H9 (cell line): Measurements from ENCODE around the gene PRKD2. TPM values are rescaled to one million over a fixed set of nuclear protein-coding genes. Genes with fewer than 3 reads are reported as not detected.

Source experiments
- DNase-seq: peaks from one replicate; pipeline ENCODE4 v3.0.0-alpha.2; 2017
- H2AFZ ChIP-seq: one replicate; pipeline ENCODE4 v1.6.1; 2013; ENCODE audit warnings: mild to moderate bottlenecking, low read length, control low read depth, moderate library complexity
- H2AK5ac ChIP-seq: 2 replicates; pipeline ENCODE4 v1.6.1; 2013; ENCODE audit warnings: low read length, control low read depth, mixed read lengths; ENCODE audit not compliant: insufficient read length
- H2BK120ac ChIP-seq: one replicate; pipeline ENCODE4 v1.6.1; 2013; ENCODE audit warnings: low read depth, mild to moderate bottlenecking, low read length, control low read depth, inconsistent platforms; ENCODE audit not compliant: poor library complexity, severe bottlenecking
- H2BK12ac ChIP-seq: 2 replicates; pipeline ENCODE4 v1.6.1; 2013; ENCODE audit warnings: low read length, control low read depth, mixed read lengths, low read depth; ENCODE audit not compliant: insufficient read length
- H2BK15ac ChIP-seq: 2 replicates; pipeline ENCODE4 v1.6.1; 2013; ENCODE audit warnings: low read depth, low read length, control low read depth
- H2BK20ac ChIP-seq: one replicate; pipeline ENCODE4 v1.6.1; 2013; ENCODE audit warnings: low read depth, mild to moderate bottlenecking, low read length, control low read depth, inconsistent platforms; ENCODE audit not compliant: poor library complexity, severe bottlenecking
- H2BK5ac ChIP-seq: 2 replicates; pipeline ENCODE4 v1.6.1; 2013; ENCODE audit warnings: low read length, control low read depth, mixed read lengths; ENCODE audit not compliant: insufficient read length
- H3K14ac ChIP-seq: 2 replicates; pipeline ENCODE4 v1.6.1; 2013; ENCODE audit warnings: low read length, control low read depth; ENCODE audit not compliant: insufficient read depth
- H3K18ac ChIP-seq: 2 replicates; pipeline ENCODE4 v1.6.1; 2013; ENCODE audit warnings: low read depth, mild to moderate bottlenecking, mixed read lengths, low read length, control low read depth; ENCODE audit not compliant: insufficient read length
- H3K23ac ChIP-seq: 2 replicates; pipeline ENCODE4 v1.6.1; 2013; ENCODE audit warnings: low read length, control low read depth, mixed read lengths, low read depth; ENCODE audit not compliant: insufficient read length
- H3K23me2 ChIP-seq: 2 replicates; pipeline ENCODE4 v1.6.1; 2013; ENCODE audit warnings: low read depth, mild to moderate bottlenecking, mixed read lengths, low read length, control low read depth; ENCODE audit not compliant: insufficient read length, poor library complexity, severe bottlenecking
- H3K27ac ChIP-seq: 2 replicates; pipeline ENCODE4 v1.5.1; 2013; ENCODE audit warnings: low read length, control low read depth, mixed read lengths, low read depth; ENCODE audit not compliant: insufficient read length
- H3K27me3 ChIP-seq: 2 replicates; pipeline ENCODE4 v1.6.1; 2013; ENCODE audit warnings: low read length, control low read depth, inconsistent platforms; ENCODE audit not compliant: insufficient read depth
- H3K4ac ChIP-seq: 2 replicates; pipeline ENCODE4 v1.6.1; 2013; ENCODE audit warnings: low read depth, mild to moderate bottlenecking, control low read depth, inconsistent platforms, low read length, moderate library complexity
- H3K4me1 ChIP-seq: 2 replicates; pipeline ENCODE4 v1.6.1; 2013; ENCODE audit warnings: low read length, control low read depth, inconsistent platforms; ENCODE audit not compliant: insufficient read depth
- H3K4me2 ChIP-seq: 2 replicates; pipeline ENCODE4 v1.6.1; 2013; ENCODE audit warnings: low read length, control low read depth, mixed read lengths; ENCODE audit not compliant: insufficient read length, insufficient read depth
- H3K56ac ChIP-seq: 2 replicates; pipeline ENCODE4 v1.6.1; 2013; ENCODE audit warnings: low read depth, mild to moderate bottlenecking, mixed read lengths, low read length, control low read depth; ENCODE audit not compliant: insufficient read length
- H3K79me1 ChIP-seq: 2 replicates; pipeline ENCODE4 v1.6.1; 2013; ENCODE audit warnings: low read depth, mild to moderate bottlenecking, moderate library complexity, low read length, control low read depth, inconsistent platforms; ENCODE audit not compliant: insufficient read depth, poor library complexity, severe bottlenecking
- H3K79me2 ChIP-seq: 2 replicates; pipeline ENCODE4 v1.6.1; 2013; ENCODE audit warnings: low read length, control low read depth, inconsistent platforms; ENCODE audit not compliant: insufficient read depth
- H3K9ac ChIP-seq: 2 replicates; pipeline ENCODE4 v1.6.1; 2013; ENCODE audit warnings: low read length, control low read depth, mixed read lengths; ENCODE audit not compliant: insufficient read length; ENCODE audit errors: extremely low read depth
- H3K9me3 ChIP-seq: one replicate; pipeline ENCODE4 v1.6.1; 2013; ENCODE audit warnings: low read depth, low read length, inconsistent platforms; ENCODE audit not compliant: control insufficient read depth
- H3T11ph ChIP-seq: one replicate; pipeline ENCODE4 v1.6.1; 2013; ENCODE audit warnings: mild to moderate bottlenecking, low read length, control low read depth, inconsistent platforms
- H4K20me1 ChIP-seq: one replicate; pipeline ENCODE4 v1.6.1; 2013; ENCODE audit not compliant: control insufficient read depth, insufficient read length, insufficient read depth
- H4K5ac ChIP-seq: 2 replicates; pipeline ENCODE4 v1.6.1; 2013; ENCODE audit warnings: low read depth, mild to moderate bottlenecking, mixed read lengths, low read length, control low read depth; ENCODE audit not compliant: insufficient read length
- H4K8ac ChIP-seq: replicated peaks from 2 replicates; pipeline ENCODE4 v1.6.1; 2013; ENCODE audit warnings: low read length, control low read depth, mixed read lengths, low read depth; ENCODE audit not compliant: insufficient read length
- H4K91ac ChIP-seq: 2 replicates; pipeline ENCODE4 v1.6.1; 2013; ENCODE audit warnings: low read depth, mild to moderate bottlenecking, moderate library complexity, mixed read lengths, low read length, control low read depth; ENCODE audit not compliant: insufficient read length
- H3K27ac Mint-ChIP-seq, 3 experiments: 2 replicates in 2 of 3; 3 replicates in 1 of 3; pipeline ENCODE4 v1.8.0; 2020 to 2021; ENCODE audit warnings: mixed read lengths in 3 of 3, mild to moderate bottlenecking in 1 of 3, moderate library complexity in 1 of 3
- H3K27me3 Mint-ChIP-seq: 2 replicates; pipeline ENCODE4 v1.8.0; 2021; ENCODE audit warnings: low read depth, mild to moderate bottlenecking, moderate library complexity, mixed read lengths
- H3K36me3 Mint-ChIP-seq, 3 experiments: 2 replicates in 2 of 3; 3 replicates in 1 of 3; pipeline ENCODE4 v1.8.0; 2020 to 2021; ENCODE audit warnings: low read depth in 3 of 3, mixed read lengths in 3 of 3; ENCODE audit not compliant: insufficient read depth in 1 of 3
- H3K4me1 Mint-ChIP-seq, 2 experiments: 2 replicates each; pipeline ENCODE4 v1.8.0; 2020; ENCODE audit warnings: mixed read lengths in 2 of 2
- H3K4me3 Mint-ChIP-seq, 2 experiments: 2 replicates in 1 of 2; 3 replicates in 1 of 2; pipeline ENCODE4 v1.8.0; 2020 to 2021; ENCODE audit warnings: mild to moderate bottlenecking in 2 of 2, mixed read lengths in 2 of 2, moderate library complexity in 1 of 2
- H3K9me3 Mint-ChIP-seq, 2 experiments: 2 replicates in 1 of 2; 3 replicates in 1 of 2; pipeline ENCODE4 v1.8.0; 2020; ENCODE audit warnings: mild to moderate bottlenecking in 2 of 2, mixed read lengths in 2 of 2, moderate library complexity in 1 of 2
- WGBS: extraction: QIAGEN DNeasy Blood & Tissue Kit; methylation state at CpG from one replicate; pipeline ENCODE4 v1.1.7; 2013; ENCODE audit warnings: missing lambda C conversion rate, low lambda C conversion rate, mixed read lengths; ENCODE audit not compliant: insufficient read length; ENCODE audit errors: extremely low coverage; 5-methylcytosine and 5-hydroxymethylcytosine counted together
- total RNA-seq: library from RNA; stranded (reverse); gene quantifications from 2 replicates; pipeline ENCODE4 v1.2.1, GENCODE V29; 2021
- TF ChIP-seq, protein P1 (sequence below): fragments of 200-600 bp; sonication (generic); conservative IDR thresholded peaks from 3 replicates; pipeline ENCODE4 v1.8.0; 2021; ENCODE audit warnings: antibody characterized with exemption, mild to moderate bottlenecking

PRKD2 gene
- total RNA-seq, 1 experiment from 2014 or later: 60.7 TPM

DNA sequence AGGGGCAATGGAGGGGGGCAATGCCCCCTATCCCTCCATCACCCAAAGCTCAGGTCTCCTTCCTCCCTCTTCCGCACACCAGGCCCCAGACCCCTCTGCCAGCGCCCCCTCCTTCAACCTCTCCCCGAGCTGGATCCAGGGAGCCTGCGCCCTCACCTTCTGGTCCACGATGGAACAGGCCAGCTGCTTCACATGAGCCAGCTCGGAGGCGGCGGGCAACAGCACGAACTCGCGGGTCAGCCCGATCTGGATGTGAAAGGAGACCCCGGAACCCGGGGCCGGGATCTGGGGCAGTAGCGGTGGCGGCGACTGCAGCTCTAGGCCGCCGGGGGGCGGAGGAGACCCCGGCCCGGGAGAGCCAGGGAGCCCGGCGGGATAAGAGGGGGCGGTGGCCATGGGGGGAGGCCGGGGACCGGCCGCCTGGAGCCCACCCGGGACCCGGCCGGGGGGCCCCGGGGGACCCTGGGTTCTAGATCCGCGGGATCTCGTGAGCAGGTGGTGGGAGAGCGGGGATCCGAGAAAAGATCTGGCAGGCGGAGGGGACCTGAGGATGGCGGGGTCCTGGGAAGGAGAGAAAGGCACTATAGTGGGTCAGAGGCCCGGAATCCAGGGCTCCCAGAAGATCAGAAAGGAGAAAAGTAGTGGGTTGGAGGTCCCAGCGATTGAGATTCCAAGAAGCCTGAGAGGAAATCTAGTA lies 791 bp downstream of the PRKD2 start:
- H3K27me3 Mint-ChIP-seq: no peaks in the 10 kb centered on the region
- peak overlapping the region; percentile 44 to 95 (median 78); a peak in 4 of 7 replicates for H3K27ac Mint-ChIP-seq
- WGBS: no CpG with 5 or more reads among the region's 42 CpGs
- Histone ChIP-seq H3K23ac (no peak overlapping the region), H2AFZ (no peak overlapping the region), H4K20me1 (no peaks in the 10 kb centered on the region), H3K4ac (no peak overlapping the region), H3K4me1 (no peaks in the 10 kb centered on the region; the same call in 1 of the 2 replicates), H3K27ac (no peak overlapping the region), H4K8ac (no peak overlapping the region), H3K18ac (no peak overlapping the region), H3K14ac (peak overlapping the region; percentile 69; the same call in 1 of the 2 replicates), H4K91ac (no peak overlapping the region), H2BK5ac (no peak overlapping the region), H3K56ac (no peak overlapping the region), H2AK5ac (no peak overlapping the region), H3K9me3 (no peaks in the 10 kb centered on the region), H3K27me3 (no peaks in the 10 kb centered on the region), H2BK15ac (no peak overlapping the region), H3K4me2 (peak overlapping the region; percentile 86), H2BK20ac (no peak overlapping the region), H3T11ph (no peak overlapping the region), H2BK120ac (no peak overlapping the region), H3K79me1 (peaks cover 3% of the 10 kb centered on the region), H4K5ac (no peak overlapping the region), H3K79me2 (no peaks in the 10 kb centered on the region; the same call in 1 of the 2 replicates), H3K9ac (peak overlapping the region; percentile 55), H2BK12ac (no peak overlapping the region), H3K23me2 (peaks cover 15% of the 10 kb centered on the region)
- H3K9me3 Mint-ChIP-seq: no peaks in the 10 kb centered on the region
- H3K36me3 Mint-ChIP-seq: peaks cover 7 to 18% (median 18%) of the 10 kb centered on the region in 3 experiments
- H3K4me3 Mint-ChIP-seq: peak overlapping the region; percentile 91 to 97
- H3K4me1 Mint-ChIP-seq: peaks cover 19 to 24% of the 10 kb centered on the region in 2 experiments
- TF ChIP-seq, protein P1, sequence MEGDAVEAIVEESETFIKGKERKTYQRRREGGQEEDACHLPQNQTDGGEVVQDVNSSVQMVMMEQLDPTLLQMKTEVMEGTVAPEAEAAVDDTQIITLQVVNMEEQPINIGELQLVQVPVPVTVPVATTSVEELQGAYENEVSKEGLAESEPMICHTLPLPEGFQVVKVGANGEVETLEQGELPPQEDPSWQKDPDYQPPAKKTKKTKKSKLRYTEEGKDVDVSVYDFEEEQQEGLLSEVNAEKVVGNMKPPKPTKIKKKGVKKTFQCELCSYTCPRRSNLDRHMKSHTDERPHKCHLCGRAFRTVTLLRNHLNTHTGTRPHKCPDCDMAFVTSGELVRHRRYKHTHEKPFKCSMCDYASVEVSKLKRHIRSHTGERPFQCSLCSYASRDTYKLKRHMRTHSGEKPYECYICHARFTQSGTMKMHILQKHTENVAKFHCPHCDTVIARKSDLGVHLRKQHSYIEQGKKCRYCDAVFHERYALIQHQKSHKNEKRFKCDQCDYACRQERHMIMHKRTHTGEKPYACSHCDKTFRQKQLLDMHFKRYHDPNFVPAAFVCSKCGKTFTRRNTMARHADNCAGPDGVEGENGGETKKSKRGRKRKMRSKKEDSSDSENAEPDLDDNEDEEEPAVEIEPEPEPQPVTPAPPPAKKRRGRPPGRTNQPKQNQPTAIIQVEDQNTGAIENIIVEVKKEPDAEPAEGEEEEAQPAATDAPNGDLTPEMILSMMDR: peak; percentile 54
- DNase-seq: peak; percentile 48
